Lower leg skin (tissue), 4 donors: ENCODE measurements around the gene HOXC10. TPM values are rescaled to one million over a fixed set of nuclear protein-coding genes. Genes with fewer than 3 reads are reported as not detected.

ENCODE experiments used
- DNase-seq, 2 donors: peaks; one replicate each; pipeline ENCODE4 v3.0.0-alpha.2; 2019; ENCODE audit warnings: low spot score in 2 of 2
- H3K4me3 ChIP-seq: fragments of 200-600 bp; sonication (generic); 2 replicates; pipeline ENCODE4 v1.5.1; 2017; ENCODE audit warnings: mild to moderate bottlenecking, low read depth; ENCODE audit not compliant: poor library complexity, severe bottlenecking
- CTCF ChIP-seq, 3 donors: fragments of 450-650 bp; IDR thresholded peaks; one replicate each; pipeline ENCODE4 v1.5.1; 2016; ENCODE audit warnings: antibody characterized with exemption in 3 of 3, mild to moderate bottlenecking in 3 of 3, moderate library complexity in 2 of 3
- POLR2A ChIP-seq, 2 donors: fragments of 450-650 bp; IDR thresholded peaks; one replicate each; pipeline ENCODE4 v1.6.1; 2016 to 2017; ENCODE audit warnings: antibody characterized with exemption in 2 of 2, mild to moderate bottlenecking in 1 of 2, moderate library complexity in 1 of 2
- WGBS, 2 donors: methylation state at CpG; one replicate each; pipeline ENCODE4 v1.1.5; 2018; 5-methylcytosine and 5-hydroxymethylcytosine counted together
- intact Hi-C: fragments of 100-400 bp; cut with DNase I; formaldehyde crosslinking; loops from one replicate; pipeline ENCODE4 v1.15.0; 2023; ENCODE audit warnings: low total_unique reads
- total RNA-seq, 4 donors: library from RNA; depleted of rRNA; stranded (reverse); fragments of >200 nt; gene quantifications; one replicate each; pipeline ENCODE4 v1.1.0, GENCODE V29; 2016

HOXC10 gene
- total RNA-seq, 4 donors from 2014 or later = 14.2 to 35.9 (median 23.4) TPM

- 38 to 52% methylated on average over 50 to 53 of the region's 53 CpGs for WGBS, 2 donors
- intact Hi-C loops = loop anchor here (5.0 kb wide), 1 partner anchor 163 kb away; no protein-coding TSS in a partner anchor
- TF ChIP-seq CTCF (IDR thresholded peaks at IDR 0.05) = no peak
- TF ChIP-seq POLR2A (IDR thresholded peaks at IDR 0.05) = no peak
- no peak overlapping the region for H3K4me3 ChIP-seq
- no peak for DNase-seq
Observed at GRCh38 chr12:54029529-54030441, 44.8 kb downstream of the HOXC10 start.

- H3K4me3 ChIP-seq = no peak overlapping the region
- 55 to 58% methylated on average over 7 of the region's 7 CpGs for WGBS, 2 donors
- intact Hi-C loops = loop anchor here (5.0 kb wide), 1 partner anchor 162 kb away; no protein-coding TSS in a partner anchor
- DNase-seq = no peak
- TF ChIP-seq POLR2A (IDR thresholded peaks at IDR 0.05) = no peak
- TF ChIP-seq CTCF (IDR thresholded peaks at IDR 0.05) = no peak
Observed at GRCh38 chr12:54030442-54030801, 45.5 kb downstream of the HOXC10 start.

GRCh38 chr12:54030889-54031471 lies 46.0 kb downstream of the HOXC10 start:
- intact Hi-C loops = loop anchor here (5.0 kb wide), 1 partner anchor 161 kb away; no protein-coding TSS in a partner anchor
- TF ChIP-seq POLR2A (IDR thresholded peaks at IDR 0.05) (no peak), CTCF (IDR thresholded peaks at IDR 0.05) (no peak)
- no peak overlapping the region for H3K4me3 ChIP-seq
- DNase-seq = no peak
- WGBS, 2 donors = 56 to 58% methylated on average over 45 to 46 of the region's 46 CpGs

GRCh38 chr12:54031480-54031879 lies 46.5 kb downstream of the HOXC10 start:
- TF ChIP-seq CTCF (IDR thresholded peaks at IDR 0.05) (no peak), POLR2A (IDR thresholded peaks at IDR 0.05) (no peak)
- WGBS, 2 donors = 71 to 78% methylated on average over 16 of the region's 16 CpGs
- H3K4me3 ChIP-seq = no peak overlapping the region
- intact Hi-C loops = loop anchor here (5.0 kb wide), 1 partner anchor 161 kb away; no protein-coding TSS in a partner anchor
- no peak for DNase-seq

GRCh38 chr12:54032086-54032619 lies 47.2 kb downstream of the HOXC10 start:
- H3K4me3 ChIP-seq = no peak overlapping the region
- no peak for DNase-seq
- intact Hi-C loops = loop anchor here (5.0 kb wide), 1 partner anchor 160 kb away; no protein-coding TSS in a partner anchor
- TF ChIP-seq CTCF (IDR thresholded peaks at IDR 0.05) = no peak
- TF ChIP-seq POLR2A (IDR thresholded peaks at IDR 0.05) = no peak
- WGBS, 2 donors = 44 to 47% methylated on average over 6 of the region's 6 CpGs
